Hepatocyte (in vitro differentiated cells): ENCODE results near the gene GNPTAB. TPM values are rescaled to one million over a fixed set of nuclear protein-coding genes. Genes with fewer than 3 reads are reported as not detected.

Source experiments
- DNase-seq: peaks from one replicate; pipeline ENCODE4 v3.0.0-alpha.2; 2016; ENCODE audit warnings: low spot score
- H2AFZ ChIP-seq: fragments of 200-600 bp; sonication (generic); 2 replicates; pipeline ENCODE4 v1.6.0; 2016; ENCODE audit warnings: antibody characterized with exemption, mild to moderate bottlenecking
- H3K27ac ChIP-seq: fragments of 200-600 bp; sonication (generic); 2 replicates; pipeline ENCODE4 v1.5.1; 2016; ENCODE audit warnings: mild to moderate bottlenecking
- H3K27me3 ChIP-seq: fragments of 200-600 bp; sonication (generic); 2 replicates; pipeline ENCODE4 v1.6.1; 2016
- H3K36me3 ChIP-seq: fragments of 200-600 bp; sonication (generic); replicated peaks from 2 replicates; pipeline ENCODE4 v1.5.1; 2016; ENCODE audit warnings: low read depth; ENCODE audit not compliant: insufficient read depth
- H3K4me1 ChIP-seq: fragments of 200-600 bp; sonication (generic); 2 replicates; pipeline ENCODE4 v1.5.1; 2016; ENCODE audit warnings: mild to moderate bottlenecking, moderate library complexity; ENCODE audit not compliant: insufficient read depth
- H3K4me2 ChIP-seq: fragments of 200-600 bp; sonication (generic); 2 replicates; pipeline ENCODE4 v1.6.0; 2016
- H3K4me3 ChIP-seq: fragments of 200-600 bp; sonication (generic); 2 replicates; pipeline ENCODE4 v1.5.1; 2016; ENCODE audit warnings: mild to moderate bottlenecking
- H3K79me2 ChIP-seq: fragments of 200-600 bp; sonication (generic); 2 replicates; pipeline ENCODE4 v1.6.0; 2017; ENCODE audit warnings: mild to moderate bottlenecking
- H3K9me2 ChIP-seq: fragments of 200-600 bp; sonication (generic); replicated peaks from 2 replicates; pipeline ENCODE4 v1.6.0; 2017; ENCODE audit warnings: mild to moderate bottlenecking; ENCODE audit not compliant: insufficient read depth
- H3K9me3 ChIP-seq: fragments of 200-600 bp; sonication (generic); 2 replicates; pipeline ENCODE4 v1.5.1; 2016; ENCODE audit warnings: low read depth, mild to moderate bottlenecking
- H4K20me1 ChIP-seq: fragments of 200-600 bp; sonication (generic); 2 replicates; pipeline ENCODE4 v1.6.0; 2016; ENCODE audit warnings: mild to moderate bottlenecking; ENCODE audit not compliant: insufficient read depth, poor library complexity, severe bottlenecking
- EZH2 ChIP-seq: fragments of 200-600 bp; sonication (generic); IDR thresholded peaks from 2 replicates; pipeline ENCODE4 v1.6.1; 2016; ENCODE audit warnings: antibody characterized with exemption, mild to moderate bottlenecking, borderline replicate concordance
- EZH2phosphoT487 ChIP-seq: fragments of 200-600 bp; sonication (generic); IDR thresholded peaks from one replicate; pipeline ENCODE4 v1.6.1; 2018; ENCODE audit warnings: antibody characterized with exemption, mild to moderate bottlenecking, low read depth, moderate library complexity; ENCODE audit not compliant: unreplicated experiment, severe bottlenecking
- WGBS: methylation state at CpG from one replicate; pipeline ENCODE4 v1.1.6; 2016; ENCODE audit warnings: low lambda C conversion rate; ENCODE audit errors: missing lambda C conversion rate; 5-methylcytosine and 5-hydroxymethylcytosine counted together
- polyA plus RNA-seq: library from polyadenylated mRNA; unstranded; fragments of >200 nt; fragmentation: Nextera tagmentation; extraction: Ambion mirVana; gene quantifications from 2 replicates; pipeline ENCODE4 v1.2.1, GENCODE V29; 2016
- total RNA-seq: library from RNA; depleted of rRNA; stranded (reverse); fragments of >200 nt; gene quantifications from 2 replicates; pipeline ENCODE4 v1.2.3, GENCODE V29; 2014
- TF ChIP-seq, protein P1 (sequence below): fragments of 200-600 bp; sonication (generic); IDR thresholded peaks from 2 replicates; pipeline ENCODE4 v1.5.1; 2016; ENCODE audit warnings: antibody characterized with exemption, mild to moderate bottlenecking; ENCODE audit not compliant: poor library complexity

Gene GNPTAB
- total and polyA plus RNA-seq, 2 experiments from 2014 or later = 13.8 to 21.6 TPM

- Histone ChIP-seq H3K4me3 (peak within 1 kb of the TSS; percentile 89), H2AFZ (peak within 1 kb of the TSS; percentile 90), H3K79me2 (peaks cover 24% of the 10 kb centered on the region), H3K9me2 (no peaks in the 10 kb centered on the region), H4K20me1 (no peaks in the 10 kb centered on the region), H3K4me2 (peak within 1 kb of the TSS; percentile 92), H3K36me3 (no peaks in the 10 kb centered on the region), H3K27me3 (no peaks in the 10 kb centered on the region), H3K9me3 (no peaks in the 10 kb centered on the region), H3K4me1 (no peaks in the 10 kb centered on the region), H3K27ac (peak within 1 kb of the TSS; percentile 93)
- TF ChIP-seq EZH2phosphoT487 = no peak
- TF ChIP-seq, protein P1, sequence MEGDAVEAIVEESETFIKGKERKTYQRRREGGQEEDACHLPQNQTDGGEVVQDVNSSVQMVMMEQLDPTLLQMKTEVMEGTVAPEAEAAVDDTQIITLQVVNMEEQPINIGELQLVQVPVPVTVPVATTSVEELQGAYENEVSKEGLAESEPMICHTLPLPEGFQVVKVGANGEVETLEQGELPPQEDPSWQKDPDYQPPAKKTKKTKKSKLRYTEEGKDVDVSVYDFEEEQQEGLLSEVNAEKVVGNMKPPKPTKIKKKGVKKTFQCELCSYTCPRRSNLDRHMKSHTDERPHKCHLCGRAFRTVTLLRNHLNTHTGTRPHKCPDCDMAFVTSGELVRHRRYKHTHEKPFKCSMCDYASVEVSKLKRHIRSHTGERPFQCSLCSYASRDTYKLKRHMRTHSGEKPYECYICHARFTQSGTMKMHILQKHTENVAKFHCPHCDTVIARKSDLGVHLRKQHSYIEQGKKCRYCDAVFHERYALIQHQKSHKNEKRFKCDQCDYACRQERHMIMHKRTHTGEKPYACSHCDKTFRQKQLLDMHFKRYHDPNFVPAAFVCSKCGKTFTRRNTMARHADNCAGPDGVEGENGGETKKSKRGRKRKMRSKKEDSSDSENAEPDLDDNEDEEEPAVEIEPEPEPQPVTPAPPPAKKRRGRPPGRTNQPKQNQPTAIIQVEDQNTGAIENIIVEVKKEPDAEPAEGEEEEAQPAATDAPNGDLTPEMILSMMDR = peak; percentile 20
- WGBS = 8% methylated on average over 49 of the region's 105 CpGs
- DNase-seq = peak; percentile 96
Observed at GRCh38 chr12:101876861-101877805, 46.4 kb upstream of the GNPTAB start, which contains the start of gene DRAM1. TSS of gene DRAM1 (plus strand) at chr12:101877580. CDS start at chr12:101877790, 210 bp downstream.

- peak overlapping the region; percentile 90 for H2AFZ ChIP-seq
- H3K4me3 ChIP-seq = peak overlapping the region; percentile 89
- no peaks in the 10 kb centered on the region for H3K9me3 ChIP-seq
- peak overlapping the region; percentile 92 for H3K4me2 ChIP-seq
- no peaks in the 10 kb centered on the region for H4K20me1 ChIP-seq
- H3K9me2 ChIP-seq = no peaks in the 10 kb centered on the region
- peaks cover 21% of the 10 kb centered on the region for H3K79me2 ChIP-seq
- H3K27ac ChIP-seq = peak overlapping the region; percentile 93
- 80% methylated on average over 9 of the region's 9 CpGs for WGBS
- no peak for DNase-seq
- no peaks in the 10 kb centered on the region for H3K27me3 ChIP-seq
- no peaks in the 10 kb centered on the region for H3K36me3 ChIP-seq
- H3K4me1 ChIP-seq = no peaks in the 10 kb centered on the region
- TF ChIP-seq EZH2phosphoT487 (no peak), EZH2 (no peak)
- TF ChIP-seq, protein P1 = no peak
Observed at GRCh38 chr12:101876322-101876860, 45.6 kb upstream of the GNPTAB start.

DNA sequence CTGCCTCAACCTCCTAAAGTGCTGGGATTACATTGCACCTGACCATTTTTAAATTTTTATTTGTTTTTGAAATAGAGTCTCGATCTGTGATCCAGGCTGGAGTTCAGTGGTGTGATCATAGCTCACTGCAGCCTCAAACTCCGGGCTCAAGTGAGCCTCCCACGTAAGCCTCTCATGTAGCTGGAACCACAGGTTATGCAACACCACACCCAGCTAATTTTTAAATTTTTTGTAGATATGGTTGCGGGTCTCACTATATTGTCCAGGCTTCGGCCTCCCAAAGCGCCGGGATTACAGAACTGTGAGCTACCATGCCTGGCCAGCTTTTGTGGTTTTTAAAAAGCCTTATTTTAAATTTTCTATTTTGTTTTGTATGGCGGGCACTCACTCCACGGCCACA is 44.4 kb upstream of the GNPTAB start:
- DNase-seq = no peak
- WGBS = 98% methylated on average over 9 of the region's 9 CpGs

More for the DNA sequence above, 44.4 kb upstream of the GNPTAB start:
- Histone ChIP-seq H3K4me1 (no peaks in the 10 kb centered on the region), H4K20me1 (no peaks in the 10 kb centered on the region), H3K27me3 (no peaks in the 10 kb centered on the region), H2AFZ (no peak overlapping the region), H3K27ac (peak overlapping the region; percentile 93), H3K4me2 (no peak overlapping the region), H3K79me2 (peaks cover 14% of the 10 kb centered on the region), H3K36me3 (no peaks in the 10 kb centered on the region), H3K4me3 (no peak overlapping the region), H3K9me2 (no peaks in the 10 kb centered on the region), H3K9me3 (no peaks in the 10 kb centered on the region)
- no peak for TF ChIP-seq EZH2phosphoT487
- TF ChIP-seq EZH2 = no peak
- TF ChIP-seq, protein P1 = no peak
